HG02642 (cell line): ENCODE measurements around the gene FOXL3.
"Not testable (repeated sequence)": the region's sequence is repeated elsewhere in the genome, so short reads cannot be mapped to it uniquely, and the experiment has no call there.

Experiments used
- ATAC-seq: cut with Tn5 transposase; IDR thresholded peaks from one replicate; pipeline ENCODE4 v1.9.1; 2021; ENCODE audit warnings: mild to moderate bottlenecking; ENCODE audit not compliant: unreplicated experiment, poor library complexity

The FOXL3 gene

DNA sequence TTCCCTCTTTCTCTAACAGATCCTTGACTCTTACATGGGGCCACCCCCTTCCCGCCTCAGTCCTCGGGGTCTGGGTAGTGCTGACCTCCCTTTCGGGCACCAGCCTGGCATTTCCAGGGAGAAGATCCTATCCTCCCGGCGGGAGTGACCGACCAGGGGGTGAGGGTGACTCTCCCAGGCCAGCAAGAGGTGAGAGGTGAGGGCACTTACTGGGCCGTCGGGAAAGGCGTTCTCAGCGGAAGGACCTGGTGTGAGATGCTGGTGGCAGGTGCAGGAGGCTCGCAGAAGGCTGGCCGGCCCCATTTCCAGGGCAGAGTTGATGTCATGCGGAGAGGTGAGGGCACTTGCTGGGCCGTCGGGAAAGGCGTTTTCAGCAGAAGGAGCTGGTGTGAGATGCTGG is 4.2 kb upstream of the FOXL3 start:
- ATAC-seq: no peak

- ATAC-seq: no peak
These were observed 3.7 kb upstream of the FOXL3 start for GRCh38 chr7:286266-286665.

DNA sequence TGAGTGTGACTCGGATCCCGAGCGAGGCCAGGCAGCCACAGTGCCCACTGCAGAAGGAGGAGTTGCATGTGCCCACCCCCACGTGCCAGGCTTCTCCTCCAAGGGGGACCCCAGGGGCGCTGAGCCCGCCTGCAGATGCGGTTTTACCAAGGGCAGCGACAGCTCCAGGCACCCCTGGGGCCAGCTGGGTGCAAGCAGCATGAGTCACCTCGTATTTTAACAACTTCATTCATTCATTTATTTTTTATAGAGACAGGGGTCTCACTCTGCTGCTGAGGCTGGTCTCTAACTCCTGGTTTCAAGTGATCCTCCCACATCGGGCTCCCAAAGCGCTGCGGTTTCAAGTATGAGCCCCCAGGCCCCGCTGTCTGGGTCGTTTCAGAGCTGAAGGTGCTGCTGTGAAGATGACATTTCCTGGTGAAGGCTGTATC is 1.3 kb upstream of the FOXL3 start:
- no peak for ATAC-seq

DNA sequence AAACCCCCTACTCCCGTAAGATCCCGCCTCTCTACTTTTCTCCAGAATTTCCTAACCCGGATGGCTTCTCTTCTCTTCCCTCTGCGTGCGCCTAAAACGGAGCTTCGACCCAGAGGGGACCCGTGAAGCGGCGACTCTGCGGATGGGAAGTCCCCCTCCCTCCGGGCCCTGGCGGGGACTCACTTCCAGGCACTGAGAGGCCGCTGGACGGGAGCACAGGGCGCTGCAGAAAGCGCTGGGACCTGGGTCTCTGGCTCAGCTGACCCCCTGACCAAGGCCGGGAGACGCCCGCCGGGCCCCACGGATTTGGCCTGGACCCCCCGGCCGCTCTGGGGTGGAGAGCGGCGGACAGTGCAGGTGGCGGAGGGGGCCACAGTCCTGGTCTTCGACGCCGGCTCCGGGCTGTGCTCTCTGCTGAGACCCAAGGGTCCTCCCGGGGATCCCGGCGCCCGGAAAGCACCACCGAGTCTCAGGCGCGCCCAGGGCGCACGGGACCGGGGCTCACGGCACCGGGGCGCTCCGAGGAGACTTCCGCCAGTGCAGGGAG is 688 bp upstream of the FOXL3 start:
- no peak for ATAC-seq

GRCh38 chr7:290554-291372 is 793 bp downstream of the FOXL3 start:
- no peak for ATAC-seq

- ATAC-seq: no peak
These were observed 1.6 kb downstream of the FOXL3 start for GRCh38 chr7:291373-292092.

DNA sequence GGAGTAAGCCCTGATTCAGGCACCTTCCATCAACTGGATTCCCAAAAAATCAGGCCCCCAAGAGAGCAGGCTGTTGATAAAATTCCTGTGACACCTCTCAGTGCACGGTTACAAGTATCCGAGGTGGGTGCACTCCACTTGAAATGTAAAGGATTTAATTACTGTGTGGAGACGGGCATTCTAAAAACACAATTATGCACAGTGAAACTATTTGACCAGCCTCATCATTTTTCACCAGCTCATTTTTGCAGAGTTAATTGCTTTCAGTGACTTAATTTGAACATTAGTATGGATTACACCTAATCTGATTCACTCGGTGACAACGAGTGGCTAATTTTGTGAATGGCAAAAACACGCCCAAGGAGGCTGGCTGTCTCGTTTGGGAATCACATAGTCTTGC is 2.3 kb downstream of the FOXL3 start:
- no peak for ATAC-seq

DNA sequence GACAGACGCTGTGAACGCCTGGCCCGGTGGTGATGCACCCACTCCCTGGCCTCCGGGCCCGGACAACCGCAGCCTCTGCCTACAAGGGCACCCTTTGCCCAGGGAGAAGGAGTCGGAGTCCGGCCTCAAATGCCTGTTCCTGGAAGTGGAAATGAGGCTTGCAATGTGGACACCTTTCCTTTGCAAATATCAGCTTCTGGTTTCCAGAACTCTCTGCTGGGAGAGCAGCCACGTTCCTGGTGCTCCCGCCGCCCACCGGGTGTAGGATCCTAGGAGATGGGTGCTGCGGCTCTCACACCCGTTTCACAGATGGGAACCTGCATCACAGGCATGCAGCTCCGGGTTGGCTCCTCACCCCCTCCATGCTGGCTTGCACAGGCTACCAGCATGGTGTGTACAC is 2.9 kb downstream of the FOXL3 start:
- ATAC-seq: no peak

- no peak for ATAC-seq
These were observed 3.9 kb downstream of the FOXL3 start for GRCh38 chr7:293681-294439.

DNA sequence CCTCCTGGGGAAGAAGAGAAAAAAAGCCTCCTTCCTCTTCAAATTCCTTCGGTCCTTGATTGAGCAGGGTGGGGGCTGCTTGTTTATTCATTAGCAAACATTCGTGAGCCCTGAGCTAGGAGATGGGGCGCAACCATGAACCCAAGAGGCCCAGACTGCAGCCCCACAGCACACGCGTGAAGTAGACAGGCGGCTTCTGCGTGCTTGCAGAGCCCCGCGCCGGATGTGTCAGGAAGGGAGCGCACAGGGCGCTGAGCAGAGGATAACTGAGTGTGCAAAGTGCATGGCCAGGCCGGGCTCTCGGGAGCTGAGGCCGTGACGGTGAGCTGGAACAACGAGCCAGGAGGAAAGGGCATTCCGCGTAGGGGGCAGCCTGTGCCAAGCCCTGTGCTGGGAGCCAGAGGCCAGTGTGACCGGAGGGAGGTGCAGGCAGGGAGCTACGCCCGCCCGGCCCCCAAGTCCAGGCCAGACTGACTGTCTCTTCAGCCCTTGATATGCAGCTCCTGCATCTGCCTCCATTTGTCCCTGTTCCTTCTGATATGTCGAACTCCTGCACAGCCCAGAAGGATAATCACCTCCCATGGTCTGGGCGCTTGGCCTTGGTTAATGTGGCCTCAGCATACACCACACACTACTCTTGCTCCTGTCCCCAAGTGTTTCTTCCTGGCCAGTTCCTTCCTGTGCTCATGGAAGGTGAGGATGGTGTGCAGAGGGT is 4.6 kb downstream of the FOXL3 start:
- ATAC-seq: no peak

DNA sequence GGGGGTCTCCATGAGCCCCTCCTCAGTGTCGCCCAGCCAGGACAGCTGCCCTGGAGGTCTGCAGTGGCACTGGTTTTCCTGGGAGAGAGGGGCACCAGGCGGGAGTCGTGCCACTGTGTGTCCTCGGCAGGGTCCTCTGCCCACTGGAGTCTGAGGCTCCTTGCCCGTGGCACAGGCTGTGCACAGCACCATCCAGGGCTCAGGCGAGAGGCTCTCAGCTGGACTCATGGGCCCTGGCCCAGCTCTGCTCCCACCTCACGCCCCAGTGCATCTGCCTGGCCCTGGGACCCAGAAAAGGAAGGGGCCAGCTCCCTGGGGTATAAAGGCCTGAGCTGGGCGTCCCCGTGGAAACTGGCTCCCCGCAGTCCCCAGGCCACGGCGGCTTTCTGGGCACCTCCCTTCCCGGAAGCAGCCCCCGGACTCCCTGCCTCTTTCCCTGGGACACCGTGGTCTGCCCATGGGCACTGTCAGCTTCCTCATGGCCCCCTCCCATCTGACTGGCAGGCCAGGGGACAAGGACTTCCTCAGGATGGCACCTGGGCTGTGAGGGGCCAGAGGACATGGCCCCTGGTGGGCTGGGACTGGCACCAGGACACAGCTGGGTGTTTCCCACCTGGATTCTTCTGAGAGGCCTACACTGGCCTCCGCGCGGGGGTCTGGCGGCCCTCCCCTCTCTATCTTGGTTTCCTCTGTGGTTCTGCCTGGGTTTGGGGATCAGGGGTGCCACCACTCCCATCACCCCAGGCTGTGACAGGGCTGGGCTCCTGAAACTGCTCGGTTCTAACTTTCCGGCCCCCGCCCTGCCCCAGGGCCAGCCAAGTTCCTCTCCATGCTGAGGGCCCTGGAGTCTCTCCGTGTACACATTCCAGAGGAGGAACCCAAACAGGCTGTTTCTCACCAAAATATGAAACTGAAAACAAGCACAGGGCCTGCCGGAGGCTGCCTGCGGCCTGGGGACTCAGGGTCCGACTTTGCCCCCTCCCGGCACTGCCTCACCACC is 5.5 kb downstream of the FOXL3 start:
- ATAC-seq: no peak

DNA sequence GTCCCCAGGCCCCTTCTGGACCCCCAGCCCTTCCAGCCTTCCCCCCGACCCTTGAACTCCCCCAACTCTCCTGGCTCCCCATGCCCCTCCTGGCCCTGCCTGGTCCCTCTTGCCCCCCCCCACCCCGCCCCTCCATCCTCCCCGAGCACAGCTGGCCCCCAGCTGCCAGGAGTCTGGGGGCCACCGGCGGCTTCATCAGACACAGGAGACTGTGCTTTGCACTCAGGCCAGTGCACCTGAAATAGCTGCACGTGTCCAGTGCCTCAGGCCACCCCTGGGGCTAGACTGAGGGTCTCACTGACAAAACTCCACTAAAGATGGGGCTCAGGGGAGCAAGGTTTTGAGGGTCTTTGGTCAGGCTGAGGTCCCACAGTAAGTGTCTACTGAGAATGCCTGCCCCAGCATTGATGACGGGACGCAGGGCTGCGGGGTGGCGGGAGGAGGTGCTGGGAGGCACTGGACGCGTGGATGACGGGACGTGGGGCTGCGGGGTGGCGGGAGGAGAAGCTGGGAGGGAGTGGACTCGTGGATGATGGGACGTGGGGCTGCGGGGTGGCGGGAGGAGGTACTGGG is 6.5 kb downstream of the FOXL3 start:
- no peak for ATAC-seq

DNA sequence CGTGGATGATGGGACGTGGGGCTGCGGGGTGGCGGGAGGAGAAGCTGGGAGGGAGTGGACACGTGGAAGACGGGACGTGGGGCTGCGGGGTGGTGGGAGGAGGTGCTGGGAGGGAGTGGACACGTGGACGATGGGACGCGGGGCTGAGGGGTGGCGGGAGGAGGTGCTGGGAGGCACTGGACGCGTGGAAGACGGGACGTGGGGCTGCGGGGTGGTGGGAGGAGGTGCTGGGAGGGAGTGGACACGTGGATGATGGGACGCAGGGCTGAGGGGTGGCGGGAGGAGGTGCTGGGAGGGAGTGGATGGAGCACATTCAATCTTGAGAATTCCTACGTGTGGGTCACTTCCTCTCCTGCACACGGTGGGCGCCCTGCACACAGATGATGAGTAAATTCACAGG is 7.2 kb downstream of the FOXL3 start:
- not testable (repeated sequence) for ATAC-seq

DNA sequence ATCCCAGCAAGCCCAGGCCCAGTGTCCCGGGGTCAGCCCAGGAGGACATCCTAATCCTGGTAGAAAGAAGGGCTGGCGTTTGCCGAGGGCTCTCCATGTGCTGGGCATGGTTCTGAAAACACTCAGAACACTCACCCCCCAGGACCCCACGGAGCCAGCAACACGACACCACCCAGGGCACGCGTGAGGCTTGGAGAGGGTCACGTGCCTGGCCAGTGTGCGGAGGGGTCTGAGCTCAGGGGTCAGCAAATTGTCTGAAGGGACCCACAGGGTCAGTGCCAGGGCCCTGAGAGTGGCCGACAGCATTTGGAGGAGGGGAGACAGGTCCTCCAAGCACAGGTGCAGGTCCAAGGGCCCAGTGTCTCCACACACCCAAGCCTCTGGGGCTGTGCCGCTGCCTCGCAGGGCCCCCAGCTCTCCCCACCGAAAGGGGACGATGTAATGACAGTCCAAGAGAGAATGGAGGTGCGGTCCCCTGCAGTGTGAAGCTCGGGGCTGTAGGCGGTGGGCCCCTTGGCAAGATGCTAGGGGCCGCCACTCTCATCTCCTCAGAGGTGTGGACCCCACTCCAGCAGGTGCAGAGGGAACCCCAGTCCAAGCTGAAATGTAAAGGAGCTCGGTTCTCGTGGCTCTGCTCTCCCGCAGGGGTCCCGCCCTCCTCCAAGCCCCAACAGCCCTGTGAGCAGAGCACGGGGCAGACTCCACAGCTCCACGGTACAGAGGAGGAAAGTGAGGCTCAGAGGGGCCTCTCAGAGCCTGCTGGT is 7.8 kb downstream of the FOXL3 start:
- ATAC-seq: no peak

- no peak for ATAC-seq
These were observed 8.4 kb downstream of the FOXL3 start for GRCh38 chr7:298375-298702.

DNA sequence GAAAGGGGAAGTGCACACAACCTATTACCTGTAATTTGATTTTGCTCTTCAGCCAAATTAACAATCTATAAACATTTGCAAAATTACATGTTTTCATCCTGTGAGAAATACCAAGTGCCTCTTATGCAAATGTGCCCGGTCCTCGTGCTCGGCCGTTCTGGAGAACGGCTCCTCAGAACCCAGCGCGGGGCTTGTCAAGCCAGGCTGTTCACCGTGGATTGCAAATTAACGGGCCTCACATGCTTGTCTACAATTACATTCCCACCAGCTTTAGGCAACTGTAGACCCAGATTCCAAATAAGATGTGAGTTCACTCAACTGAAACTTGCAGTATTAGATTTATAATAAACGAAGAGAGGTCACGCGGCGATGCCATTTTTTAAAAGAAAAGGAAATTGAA is 8.8 kb downstream of the FOXL3 start:
- ATAC-seq: no peak

GRCh38 chr7:299169-299568 is 9.2 kb downstream of the FOXL3 start:
- no peak for ATAC-seq

- ATAC-seq: no peak
These were observed 9.7 kb downstream of the FOXL3 start for GRCh38 chr7:299628-300027.
